Sigmoid colon (tissue), 7 donors: ENCODE data around the gene PIKFYVE. TPM values are rescaled to one million over a fixed set of nuclear protein-coding genes. Genes with fewer than 3 reads are reported as not detected.

Experiments used
- DNase-seq: peaks from one replicate; pipeline ENCODE4 v3.0.0-alpha.2; 2019
- H3K27ac ChIP-seq, 4 donors: fragments of 200-600 bp; sonication (generic); one replicate each; pipeline ENCODE4 v1.5.1; 2016 to 2019; ENCODE audit warnings: mild to moderate bottlenecking in 1 of 4
- H3K27me3 ChIP-seq, 3 donors: fragments of 200-600 bp; sonication (generic); one replicate each; pipeline ENCODE4 v1.5.1; 2019; ENCODE audit warnings: mild to moderate bottlenecking in 1 of 3
- H3K36me3 ChIP-seq, 4 donors: fragments of 200-600 bp; sonication (generic); one replicate each; pipeline ENCODE4 v1.5.1; 2016 to 2019
- H3K4me1 ChIP-seq, 4 donors: fragments of 200-600 bp; sonication (generic); one replicate each; pipeline ENCODE4 v1.5.1; 2017 to 2019
- H3K4me3 ChIP-seq, 4 donors: fragments of 200-600 bp; sonication (generic); one replicate each; pipeline ENCODE4 v1.5.1; 2017 to 2019; ENCODE audit warnings: mild to moderate bottlenecking in 2 of 4, moderate library complexity in 1 of 4
- H3K9me3 ChIP-seq, 4 donors: fragments of 200-600 bp in 3 of 4; sonication (generic) in 3 of 4; one replicate each; pipeline versions ENCODE4 v1.5.1 to v1.6.1; 2013 to 2019
- EP300 ChIP-seq, 4 donors: sonication (generic); formaldehyde crosslinking; IDR thresholded peaks; one replicate each; pipeline ENCODE4 v1.6.1; 2017; ENCODE audit warnings: antibody characterized with exemption in 4 of 4
- POLR2A ChIP-seq, 2 donors: fragments of 450-650 bp; IDR thresholded peaks; one replicate each; pipeline ENCODE4 v1.6.1; 2016; ENCODE audit warnings: antibody characterized with exemption in 2 of 2, mild to moderate bottlenecking in 2 of 2, moderate library complexity in 2 of 2
- POLR2AphosphoS5 ChIP-seq, 4 donors: sonication (generic); formaldehyde crosslinking; IDR thresholded peaks; one replicate each; pipeline ENCODE4 v1.6.1; 2017; ENCODE audit warnings: antibody characterized with exemption in 4 of 4
- WGBS, 2 donors: extraction: QIAGEN DNeasy Blood & Tissue Kit; methylation state at CpG; one replicate each; pipeline ENCODE4 v1.1.7; 2013; 5-methylcytosine and 5-hydroxymethylcytosine counted together
- intact Hi-C: fragments of 100-400 bp; cut with DNase I; formaldehyde crosslinking; loops from one replicate; pipeline ENCODE4 v1.15.1; 2023
- polyA plus RNA-seq, 3 donors: library from polyadenylated mRNA; stranded (reverse); fragments of 200-250 nt; gene quantifications; one replicate each; pipeline ENCODE4 v1.2.3, GENCODE V29; 2013
- total RNA-seq, 4 donors: library from RNA; depleted of rRNA; stranded (reverse); fragments of >200 nt; gene quantifications; one replicate each; pipeline ENCODE4 v1.1.0, GENCODE V29; 2016
- TF ChIP-seq, protein P1 (sequence below), 4 experiments: fragments of 450-650 bp in 3 of 4; fragments of 200-600 bp in 1 of 4; IDR thresholded peaks; one replicate each; pipeline ENCODE4 v1.5.1; 2016 to 2019; ENCODE audit warnings: antibody characterized with exemption in 4 of 4, mild to moderate bottlenecking in 3 of 4, moderate library complexity in 2 of 4
- donor health status: healthy with polysubstance abuse.
- donor health status: Bipolar disorder and iron deficiency.
- donor health status: healthy.

PIKFYVE gene
- total and polyA plus RNA-seq, 7 donors: 3.2 to 27.2 (median 22.1) TPM

DNA sequence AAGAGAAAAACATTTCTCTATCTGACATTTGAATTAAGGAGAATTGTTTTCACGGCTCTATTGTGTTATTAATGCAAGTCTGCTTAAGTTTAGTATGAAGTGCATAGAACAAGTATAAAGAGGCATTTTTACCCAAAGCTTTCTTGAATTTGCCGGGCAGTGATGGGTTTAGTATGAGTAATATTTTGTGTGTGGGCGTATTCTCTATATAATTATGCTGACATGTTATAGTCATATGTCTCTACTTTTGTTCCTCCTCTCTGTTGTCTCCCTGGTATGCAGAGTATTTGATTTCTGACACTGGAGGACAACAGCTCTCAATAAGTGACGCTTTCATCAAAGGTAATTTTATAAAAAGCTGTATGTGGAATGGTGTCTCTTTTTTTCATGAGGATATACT lies 45.9 kb downstream of the PIKFYVE start:
- no peak for TF ChIP-seq EP300 (IDR thresholded peaks at IDR 0.05)
- no peak for TF ChIP-seq POLR2A (IDR thresholded peaks at IDR 0.05)
- H3K4me1 ChIP-seq: peaks cover 0 to 14% (median 11%) of the 10 kb centered on the region in 4 donors
- peaks cover 0 to 17% (median 3%) of the 10 kb centered on the region in 4 donors for H3K36me3 ChIP-seq
- no peak for DNase-seq
- intact Hi-C loops: no loop called here
- H3K9me3 ChIP-seq: no peaks in the 10 kb centered on the region
- 71 to 88% methylated on average over 4 of the region's 4 CpGs for WGBS, 2 donors
- H3K4me3 ChIP-seq: no peak overlapping the region
- H3K27me3 ChIP-seq: no peaks in the 10 kb centered on the region
- H3K27ac ChIP-seq: no peak overlapping the region

DNA sequence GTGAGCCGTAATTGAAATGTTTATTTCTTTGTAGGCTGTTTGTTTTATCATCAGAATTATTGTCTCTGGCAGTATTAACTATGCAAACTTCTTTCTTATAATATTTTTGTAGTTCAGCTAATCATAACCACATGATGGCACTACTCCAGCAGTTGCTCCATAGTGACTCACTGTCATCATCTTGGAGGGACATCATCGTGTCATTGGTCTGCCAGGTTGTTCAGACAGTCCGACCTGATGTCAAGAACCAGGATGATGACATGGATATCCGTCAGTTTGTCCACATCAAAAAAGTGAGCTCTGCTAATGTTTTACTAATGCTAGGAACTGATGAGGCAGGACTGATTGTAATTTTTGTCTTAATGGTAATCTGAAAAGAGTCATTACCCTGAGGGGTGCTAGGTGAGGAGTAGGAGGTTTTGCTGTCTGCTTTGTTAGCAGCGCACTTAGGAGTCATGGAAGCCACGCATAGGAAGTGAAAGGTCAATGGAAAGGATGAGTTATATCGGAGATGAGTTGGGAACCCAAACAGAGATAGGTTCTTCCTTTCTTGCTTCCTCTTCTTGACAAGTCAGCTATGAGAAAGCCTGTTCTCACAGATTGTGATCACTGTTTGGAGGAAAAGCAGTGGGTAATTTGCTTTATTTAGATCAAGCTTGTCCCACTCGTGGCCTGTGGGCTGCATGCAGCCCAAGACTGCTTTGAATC lies 49.2 kb downstream of the PIKFYVE start:
- intact Hi-C loops: no loop called here
- Histone ChIP-seq H3K4me1 (peaks cover 0 to 27% (median 14%) of the 10 kb centered on the region in 4 donors), H3K4me3 (no peak overlapping the region), H3K36me3 (peaks cover 0 to 30% (median 14%) of the 10 kb centered on the region in 4 donors), H3K27ac (no peak overlapping the region), H3K9me3 (no peaks in the 10 kb centered on the region), H3K27me3 (no peaks in the 10 kb centered on the region)
- WGBS, 2 donors: 74 to 83% methylated on average over 8 of the region's 8 CpGs
- TF ChIP-seq EP300 (IDR thresholded peaks at IDR 0.05) (no peak), POLR2A (IDR thresholded peaks at IDR 0.05) (no peak), POLR2AphosphoS5 (IDR thresholded peaks at IDR 0.05) (no peak)
- TF ChIP-seq, protein P1, sequence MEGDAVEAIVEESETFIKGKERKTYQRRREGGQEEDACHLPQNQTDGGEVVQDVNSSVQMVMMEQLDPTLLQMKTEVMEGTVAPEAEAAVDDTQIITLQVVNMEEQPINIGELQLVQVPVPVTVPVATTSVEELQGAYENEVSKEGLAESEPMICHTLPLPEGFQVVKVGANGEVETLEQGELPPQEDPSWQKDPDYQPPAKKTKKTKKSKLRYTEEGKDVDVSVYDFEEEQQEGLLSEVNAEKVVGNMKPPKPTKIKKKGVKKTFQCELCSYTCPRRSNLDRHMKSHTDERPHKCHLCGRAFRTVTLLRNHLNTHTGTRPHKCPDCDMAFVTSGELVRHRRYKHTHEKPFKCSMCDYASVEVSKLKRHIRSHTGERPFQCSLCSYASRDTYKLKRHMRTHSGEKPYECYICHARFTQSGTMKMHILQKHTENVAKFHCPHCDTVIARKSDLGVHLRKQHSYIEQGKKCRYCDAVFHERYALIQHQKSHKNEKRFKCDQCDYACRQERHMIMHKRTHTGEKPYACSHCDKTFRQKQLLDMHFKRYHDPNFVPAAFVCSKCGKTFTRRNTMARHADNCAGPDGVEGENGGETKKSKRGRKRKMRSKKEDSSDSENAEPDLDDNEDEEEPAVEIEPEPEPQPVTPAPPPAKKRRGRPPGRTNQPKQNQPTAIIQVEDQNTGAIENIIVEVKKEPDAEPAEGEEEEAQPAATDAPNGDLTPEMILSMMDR (IDR thresholded peaks at IDR 0.05): no peak
- no peak for DNase-seq

DNA sequence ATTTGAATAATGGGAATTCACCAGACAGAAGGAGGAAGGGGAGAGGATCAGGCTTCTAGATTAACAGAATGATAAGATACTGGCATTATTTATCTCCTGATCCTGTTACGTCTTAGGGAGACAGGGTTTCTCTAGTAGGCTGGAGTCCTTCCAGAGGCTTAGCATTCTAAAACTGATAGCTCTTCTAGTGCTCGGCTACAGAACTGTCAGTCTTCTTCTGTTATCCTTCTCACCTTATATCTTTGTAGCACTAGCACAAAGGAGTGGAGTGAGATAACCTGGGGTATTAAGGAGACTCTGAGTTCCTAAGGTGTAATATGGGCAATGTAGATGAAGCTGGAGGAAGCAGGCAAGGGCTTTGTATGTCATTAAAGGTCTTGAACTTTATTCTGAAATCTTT lies 52.1 kb downstream of the PIKFYVE start:
- intact Hi-C loops: no loop called here
- peaks cover 0 to 30% (median 14%) of the 10 kb centered on the region in 4 donors for H3K36me3 ChIP-seq
- DNase-seq: no peak
- H3K4me3 ChIP-seq: no peak overlapping the region
- no peaks in the 10 kb centered on the region for H3K9me3 ChIP-seq
- no peak overlapping the region for H3K27ac ChIP-seq
- TF ChIP-seq, protein P1 (IDR thresholded peaks at IDR 0.05): no peak
- TF ChIP-seq EP300 (IDR thresholded peaks at IDR 0.05) (no peak), POLR2AphosphoS5 (IDR thresholded peaks at IDR 0.05) (no peak), POLR2A (IDR thresholded peaks at IDR 0.05) (no peak)
- H3K4me1 ChIP-seq: peaks cover 0 to 24% (median 14%) of the 10 kb centered on the region in 4 donors
- WGBS, 2 donors: 94 to 98% methylated on average over 2 of the region's 2 CpGs
- H3K27me3 ChIP-seq: no peaks in the 10 kb centered on the region

DNA sequence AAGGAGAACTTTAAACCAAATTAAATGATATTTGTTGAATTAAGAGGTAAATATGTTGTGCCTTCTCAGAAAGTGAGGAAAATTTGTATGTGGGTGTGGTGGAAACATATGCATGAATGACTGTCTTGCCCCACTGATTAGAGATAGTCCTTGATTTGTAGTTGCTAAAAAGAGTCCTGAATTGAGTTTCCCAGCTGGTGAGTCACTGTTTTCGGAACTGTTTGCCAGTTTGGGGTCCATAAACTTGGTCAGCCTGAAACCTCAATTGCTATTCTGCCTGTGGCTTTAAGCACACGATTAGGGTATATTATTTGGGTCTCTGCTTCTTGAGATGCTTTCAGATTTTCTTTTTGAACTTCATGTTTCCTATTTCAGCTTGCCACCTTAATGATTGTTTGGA lies 53.3 kb downstream of the PIKFYVE start:
- no peaks in the 10 kb centered on the region for H3K9me3 ChIP-seq
- peaks cover 3 to 31% (median 13%) of the 10 kb centered on the region in 4 donors for H3K36me3 ChIP-seq
- 66 to 84% methylated on average over 2 of the region's 2 CpGs for WGBS, 2 donors
- intact Hi-C loops: no loop called here
- no peak overlapping the region for H3K4me3 ChIP-seq
- TF ChIP-seq POLR2AphosphoS5 (IDR thresholded peaks at IDR 0.05) (no peak), POLR2A (IDR thresholded peaks at IDR 0.05) (no peak), EP300 (IDR thresholded peaks at IDR 0.05) (no peak)
- TF ChIP-seq, protein P1 (IDR thresholded peaks at IDR 0.05): no peak
- no peaks in the 10 kb centered on the region for H3K27me3 ChIP-seq
- peak overlapping the region in 1 of 4 donors; percentile 71 for H3K27ac ChIP-seq
- no peak for DNase-seq
- H3K4me1 ChIP-seq: peaks cover 0 to 24% (median 14%) of the 10 kb centered on the region in 4 donors

DNA sequence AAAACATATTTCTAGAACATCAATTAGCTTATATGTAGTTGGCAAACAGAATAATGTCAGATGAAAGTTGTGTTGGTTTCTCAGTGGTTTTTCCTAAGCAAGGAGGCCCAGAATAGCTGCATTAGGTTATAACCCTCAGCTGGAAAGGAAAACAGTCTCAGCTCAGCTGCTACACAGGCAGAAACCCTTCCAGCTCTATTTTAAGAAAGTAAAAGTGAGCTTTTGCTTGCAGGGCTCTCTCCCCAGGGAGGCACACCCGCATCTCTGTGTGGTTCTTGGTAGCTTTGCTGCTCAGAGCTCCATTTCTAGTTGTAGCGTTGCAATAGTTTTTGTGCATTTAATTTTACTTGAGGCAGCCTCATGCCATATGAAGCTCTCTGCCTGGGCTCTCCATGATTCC lies 54.6 kb downstream of the PIKFYVE start:
- TF ChIP-seq, protein P1 (IDR thresholded peaks at IDR 0.05): no peak
- TF ChIP-seq EP300 (IDR thresholded peaks at IDR 0.05) (no peak), POLR2AphosphoS5 (IDR thresholded peaks at IDR 0.05) (no peak), POLR2A (IDR thresholded peaks at IDR 0.05) (no peak)
- WGBS, 2 donors: 57 to 87% methylated on average over 2 of the region's 2 CpGs
- H3K9me3 ChIP-seq: no peaks in the 10 kb centered on the region
- H3K27ac ChIP-seq: peak overlapping the region; percentile 48 to 71 (median 58)
- H3K4me1 ChIP-seq: peaks cover 0 to 24% (median 14%) of the 10 kb centered on the region in 4 donors
- DNase-seq: no peak
- no peaks in the 10 kb centered on the region for H3K27me3 ChIP-seq
- H3K4me3 ChIP-seq: no peak overlapping the region
- intact Hi-C loops: no loop called here
- peaks cover 13 to 32% (median 23%) of the 10 kb centered on the region in 4 donors for H3K36me3 ChIP-seq
